Osteoblast (primary cell): ENCODE data around the gene LTBP1. TPM values are rescaled to one million over a fixed set of nuclear protein-coding genes. Genes with fewer than 3 reads are reported as not detected.
A peak's percentile ranks its signal among the peaks of the same experiment; 100 is the strongest.

Source experiments
- DNase-seq: peaks from one replicate; pipeline ENCODE4 v3.0.0; 2011; ENCODE audit warnings: low spot score, mixed read lengths; ENCODE audit not compliant: insufficient read length; ENCODE audit errors: missing footprints
- H2AFZ ChIP-seq: 2 replicates; pipeline ENCODE4 v1.6.0; 2011; ENCODE audit warnings: mild to moderate bottlenecking, low read length
- H3K27ac ChIP-seq: 2 replicates; pipeline ENCODE4 v1.5.1; 2011; ENCODE audit warnings: mild to moderate bottlenecking, low read depth, low read length, moderate library complexity
- H3K27me3 ChIP-seq: 2 replicates; pipeline ENCODE4 v1.6.0; 2012; ENCODE audit warnings: mild to moderate bottlenecking, control low read depth, inconsistent platforms, low read length, moderate library complexity; ENCODE audit not compliant: insufficient read depth
- H3K36me3 ChIP-seq: 2 replicates; pipeline ENCODE4 v1.5.1; 2011; ENCODE audit warnings: mild to moderate bottlenecking, low read length, control low read depth, moderate library complexity; ENCODE audit not compliant: insufficient read depth
- H3K4me1 ChIP-seq: 2 replicates; pipeline ENCODE4 v1.5.1; 2011; ENCODE audit warnings: mild to moderate bottlenecking, low read length, control low read depth, moderate library complexity; ENCODE audit not compliant: insufficient read depth
- H3K4me2 ChIP-seq: 2 replicates; pipeline ENCODE4 v1.6.0; 2011; ENCODE audit warnings: mild to moderate bottlenecking, low read length; ENCODE audit not compliant: insufficient read depth
- H3K4me3 ChIP-seq: fragments of 200-600 bp; sonication (generic); 3 replicates; pipeline ENCODE4 v1.5.1; 2012; ENCODE audit warnings: mild to moderate bottlenecking, low read length, inconsistent platforms; ENCODE audit not compliant: insufficient read depth
- H3K79me2 ChIP-seq: 2 replicates; pipeline ENCODE4 v1.6.0; 2012; ENCODE audit warnings: mild to moderate bottlenecking, low read length, control low read depth, inconsistent platforms; ENCODE audit not compliant: insufficient read depth
- H3K9me3 ChIP-seq: 2 replicates; pipeline ENCODE4 v1.5.1; 2011; ENCODE audit warnings: low read depth, low read length, control low read depth
- H4K20me1 ChIP-seq: 2 replicates; pipeline ENCODE4 v1.6.0; 2012; ENCODE audit warnings: mild to moderate bottlenecking, low read length, control low read depth; ENCODE audit not compliant: insufficient read depth
- CTCF ChIP-seq: IDR thresholded peaks from 2 replicates; pipeline ENCODE4 v1.5.1; 2011; ENCODE audit warnings: mild to moderate bottlenecking, low read depth, low read length, moderate library complexity; ENCODE audit errors: extremely low read depth
- total RNA-seq: library from RNA; depleted of rRNA; stranded (reverse); fragments of >200 nt; gene quantifications from 2 replicates; pipeline ENCODE4 v1.2.3, GENCODE V29; 2012

Gene LTBP1
- total RNA-seq, 1 donor, result 224 TPM

GRCh38 chr2:32902174-32902573, 44.6 kb upstream of the LTBP1 start:
- Histone ChIP-seq H3K79me2 (no peaks in the 10 kb centered on the region), H4K20me1 (no peaks in the 10 kb centered on the region), H3K4me2 (no peak overlapping the region), H2AFZ (no peak overlapping the region), H3K4me3 (no peak overlapping the region), H3K9me3 (no peaks in the 10 kb centered on the region), H3K27ac (no peak overlapping the region), H3K36me3 (no peaks in the 10 kb centered on the region), H3K4me1 (no peaks in the 10 kb centered on the region), H3K27me3 (peaks cover 7% of the 10 kb centered on the region)
- no peak for DNase-seq
- no peak for TF ChIP-seq CTCF

GRCh38 chr2:32902986-32903385, 43.8 kb upstream of the LTBP1 start:
- Histone ChIP-seq H3K36me3 (no peaks in the 10 kb centered on the region), H2AFZ (peak overlapping the region; percentile 32), H3K4me1 (no peaks in the 10 kb centered on the region), H3K27me3 (peaks cover 7% of the 10 kb centered on the region), H3K9me3 (no peaks in the 10 kb centered on the region), H3K4me2 (no peak overlapping the region), H3K27ac (no peak overlapping the region), H4K20me1 (no peaks in the 10 kb centered on the region), H3K79me2 (no peaks in the 10 kb centered on the region), H3K4me3 (no peak overlapping the region)
- DNase-seq, result no peak
- TF ChIP-seq CTCF, result no peak

GRCh38 chr2:32904074-32904473, 42.7 kb upstream of the LTBP1 start:
- Histone ChIP-seq H3K36me3 (no peaks in the 10 kb centered on the region), H3K27me3 (peaks cover 4% of the 10 kb centered on the region), H3K79me2 (no peaks in the 10 kb centered on the region), H2AFZ (no peak overlapping the region), H3K27ac (no peak overlapping the region), H3K9me3 (no peaks in the 10 kb centered on the region), H3K4me2 (no peak overlapping the region), H4K20me1 (no peaks in the 10 kb centered on the region), H3K4me3 (no peak overlapping the region), H3K4me1 (no peaks in the 10 kb centered on the region)
- DNase-seq, result no peak
- TF ChIP-seq CTCF, result no peak

GRCh38 chr2:32904751-32905150, 42.0 kb upstream of the LTBP1 start:
- no peaks in the 10 kb centered on the region for H3K9me3 ChIP-seq
- no peak for TF ChIP-seq CTCF
- peak overlapping the region; percentile 40 for H2AFZ ChIP-seq
- no peaks in the 10 kb centered on the region for H3K36me3 ChIP-seq
- H3K4me2 ChIP-seq, result no peak overlapping the region
- no peak overlapping the region for H3K4me3 ChIP-seq
- no peaks in the 10 kb centered on the region for H3K4me1 ChIP-seq
- H3K27me3 ChIP-seq, result peaks cover 4% of the 10 kb centered on the region
- H3K79me2 ChIP-seq, result no peaks in the 10 kb centered on the region
- no peaks in the 10 kb centered on the region for H4K20me1 ChIP-seq
- no peak overlapping the region for H3K27ac ChIP-seq
- no peak for DNase-seq
